Spinal cord (tissue), 4 donors: Measurements from ENCODE around the gene SMARCB1. TPM values are rescaled to one million over a fixed set of nuclear protein-coding genes. Genes with fewer than 3 reads are reported as not detected.

Experiments
- polyA plus RNA-seq, 2 donors: library from polyadenylated mRNA; unstranded; fragments of 120-200 nt; gene quantifications; one replicate each; pipeline ENCODE4 v1.2.1, GENCODE V29; 2013; ENCODE audit not compliant: insufficient read length in 2 of 2
- small RNA-seq: library from RNA; depleted of rRNA; stranded (forward); fragments of <200 nt; gene quantifications from one replicate; pipeline ENCODE3, GENCODE V24; 2014; ENCODE audit warnings: low replicate concordance
- total RNA-seq, 2 donors: library from RNA; depleted of rRNA in 1 of 2; stranded (reverse); fragments of 120-200 nt in 1 of 2; fragments of >200 nt in 1 of 2; gene quantifications; one replicate each; pipeline versions ENCODE4 v1.2.3 to v1.2.4, GENCODE V29; 2013 to 2014

Gene SMARCB1
- total and polyA plus RNA-seq, 4 donors: 29.5 to 186 (median 132) TPM

Small RNAs within 50 kb of the gene (small RNA-seq; reads per million reads assigned to genes)
- gene RN7SL268P: not detected

Other genes with a start within 250 kb of the SMARCB1 start
- 1 to 10 TPM in 1 of 2 donors, under 1 TPM in 1; 0.28 to 1.1 TPM for gene IGLL1, start 206.7 kb upstream of the SMARCB1 start, total RNA-seq
- under 1 TPM in 1 of 2 donors, not detected in 1; 0.33 TPM for gene IGLL1, start 206.7 kb upstream of the SMARCB1 start, polyA plus RNA-seq
- gene DRICH1, start 154.6 kb upstream of the SMARCB1 start, total RNA-seq: under 1 TPM; 0.20 to 0.88 TPM
- gene DRICH1, start 154.6 kb upstream of the SMARCB1 start, polyA plus RNA-seq: 1 to 10 TPM; 1.5 to 3.8 TPM
- 1 to 10 TPM in 1 of 2 donors, under 1 TPM in 1; 0.33 to 3.7 TPM for gene RGL4, start 96.0 kb upstream of the SMARCB1 start, total RNA-seq
- gene RGL4, start 96.0 kb upstream of the SMARCB1 start, polyA plus RNA-seq: 1 to 10 TPM; 2.9 to 4.2 TPM
- 10 to 100 TPM in 1 of 2 donors, 1 to 10 TPM in 1; 5.8 to 11.2 TPM for gene ZNF70, start 35.9 kb upstream of the SMARCB1 start, total RNA-seq
- gene ZNF70, start 35.9 kb upstream of the SMARCB1 start, polyA plus RNA-seq: 1 to 10 TPM; 4.3 to 9.5 TPM
- gene VPREB3, start 32.5 kb upstream of the SMARCB1 start, total RNA-seq: under 1 TPM in 1 of 2 donors, not detected in 1; 0.33 TPM
- gene VPREB3, start 32.5 kb upstream of the SMARCB1 start, polyA plus RNA-seq: 1 to 10 TPM in 1 of 2 donors, under 1 TPM in 1; 0.89 to 1.2 TPM
- gene C22orf15, start 24.0 kb upstream of the SMARCB1 start, total RNA-seq: 1 to 10 TPM in 1 of 2 donors, under 1 TPM in 1; 0.89 to 4.9 TPM
- gene C22orf15, start 24.0 kb upstream of the SMARCB1 start, polyA plus RNA-seq: 1 to 10 TPM; 2.4 to 3.5 TPM
- gene CHCHD10, start 19.0 kb upstream of the SMARCB1 start, total RNA-seq: 10 to 100 TPM; 10.6 to 39.8 TPM
- 10 to 100 TPM; 92.1 to 97.3 TPM for gene CHCHD10, start 19.0 kb upstream of the SMARCB1 start, polyA plus RNA-seq
- 1 to 10 TPM; 4.3 to 6.3 TPM for gene MMP11, start 14.1 kb upstream of the SMARCB1 start, total RNA-seq
- gene MMP11, start 14.1 kb upstream of the SMARCB1 start, polyA plus RNA-seq: 1 to 10 TPM; 6.9 to 7.7 TPM
- 1 to 10 TPM in 1 of 2 donors, under 1 TPM in 1; 0.50 to 3.6 TPM for gene DERL3, start 52.0 kb downstream of the SMARCB1 start, total RNA-seq
- gene DERL3, start 52.0 kb downstream of the SMARCB1 start, polyA plus RNA-seq: 1 to 10 TPM; 4.5 to 5.3 TPM
- 10 to 100 TPM; 17.4 to 19.9 TPM for gene SLC2A11, start 70.9 kb downstream of the SMARCB1 start, total RNA-seq
- 10 to 100 TPM; 24.9 to 44.3 TPM for gene SLC2A11, start 70.9 kb downstream of the SMARCB1 start, polyA plus RNA-seq
- 100 to 1,000 TPM in 1 of 2 donors, 10 to 100 TPM in 1; 81.1 to 471 TPM for gene MIF, start 107.4 kb downstream of the SMARCB1 start, total RNA-seq
- 100 to 1,000 TPM; 412 to 473 TPM for gene MIF, start 107.4 kb downstream of the SMARCB1 start, polyA plus RNA-seq
- gene GSTT2B, start 174.2 kb downstream of the SMARCB1 start, total RNA-seq: 1 to 10 TPM; 1.1 to 5.5 TPM
- gene GSTT2B, start 174.2 kb downstream of the SMARCB1 start, polyA plus RNA-seq: 10 to 100 TPM in 1 of 2 donors, 1 to 10 TPM in 1; 8.4 to 10.2 TPM
- 1 to 10 TPM in 1 of 2 donors, under 1 TPM in 1; 0.20 to 1.6 TPM for gene DDTL, start 179.9 kb downstream of the SMARCB1 start, total RNA-seq
- 1 to 10 TPM; 5.3 to 7.5 TPM for gene DDTL, start 179.9 kb downstream of the SMARCB1 start, polyA plus RNA-seq
- 10 to 100 TPM; 66.7 to 96.9 TPM for gene DDT, start 187.5 kb downstream of the SMARCB1 start, total RNA-seq
- 100 to 1,000 TPM in 1 of 2 donors, 10 to 100 TPM in 1; 97.8 to 104 TPM for gene DDT, start 187.5 kb downstream of the SMARCB1 start, polyA plus RNA-seq
- under 1 TPM in 1 of 2 donors, not detected in 1; 0.44 TPM for gene GSTT2, start 193.2 kb downstream of the SMARCB1 start, total RNA-seq
- gene GSTT2, start 193.2 kb downstream of the SMARCB1 start, polyA plus RNA-seq: under 1 TPM in 1 of 2 donors, not detected in 1; 0.45 TPM
- gene GSTT4, start 218.5 kb downstream of the SMARCB1 start, total RNA-seq: not detected
- not detected for gene GSTT4, start 218.5 kb downstream of the SMARCB1 start, polyA plus RNA-seq
- 10 to 100 TPM; 51.0 to 55.5 TPM for gene CABIN1, start 224.3 kb downstream of the SMARCB1 start, total RNA-seq
- gene CABIN1, start 224.3 kb downstream of the SMARCB1 start, polyA plus RNA-seq: 10 to 100 TPM; 74.8 to 93.5 TPM